Upper lobe of right lung (tissue), 1 donor: ENCODE measurements around the gene ATXN1L. TPM values are rescaled to one million over a fixed set of nuclear protein-coding genes. Genes with fewer than 3 reads are reported as not detected.
"Not testable (repeated sequence)": the region's sequence is repeated elsewhere in the genome, so short reads cannot be mapped to it uniquely, and the experiment has no call there.

Source experiments
- ATAC-seq: fragments of 200-7000 bp; cut with Tn5 transposase; one replicate; pipeline ENCODE4 v1.9.1; 2020; ENCODE audit warnings: mild to moderate bottlenecking, moderate library complexity
- DNase-seq: peaks from one replicate; pipeline ENCODE4 v3.0.0-alpha.2; 2020
- H3K27ac ChIP-seq: fragments of 200-600 bp; one replicate; pipeline ENCODE4 v1.8.0; 2022
- H3K27me3 ChIP-seq: fragments of 200-600 bp; one replicate; pipeline ENCODE4 v1.8.0; 2022; ENCODE audit warnings: mild to moderate bottlenecking
- H3K36me3 ChIP-seq: fragments of 200-600 bp; one replicate; pipeline ENCODE4 v1.8.0; 2022
- H3K4me1 ChIP-seq: fragments of 200-600 bp; one replicate; pipeline ENCODE4 v1.8.0; 2022
- H3K4me3 ChIP-seq: fragments of 200-600 bp; one replicate; pipeline ENCODE4 v1.8.0; 2022; ENCODE audit warnings: mild to moderate bottlenecking
- H3K9me3 ChIP-seq: fragments of 200-600 bp; one replicate; pipeline ENCODE4 v1.8.0; 2022
- CTCF ChIP-seq: fragments of 200-600 bp; IDR thresholded peaks from one replicate; pipeline ENCODE4 v1.8.0; 2022; ENCODE audit warnings: antibody characterized with exemption
- intact Hi-C: fragments of 100-400 bp; cut with DNase I; formaldehyde crosslinking; loops from one replicate; pipeline ENCODE4 v1.11.0; 2022
- total RNA-seq: library from RNA; stranded (reverse); fragmentation: NEBNext Ultra II Directional; extraction: Animal tissue kit (Norgen Biotek cat#: 25700); gene quantifications from one replicate; pipeline ENCODE4 v1.2.1, GENCODE V29; 2021
- donor health status: DM: no; HTN: yes; CAD: no; lungs with severe emphysema.

ATXN1L gene
- total RNA-seq, 1 donor from 2014 or later: 32.2 TPM

GRCh38 chr16:71855937-71856662 lies 10.3 kb downstream of the ATXN1L start:
- intact Hi-C loops: no loop called here
- Histone ChIP-seq H3K27me3 (no peaks in the 10 kb centered on the region), H3K4me3 (no peak overlapping the region), H3K4me1 (peaks cover 6% of the 10 kb centered on the region), H3K9me3 (no peaks in the 10 kb centered on the region), H3K36me3 (peaks cover 59% of the 10 kb centered on the region), H3K27ac (no peak overlapping the region)
- ATAC-seq: no peak
- TF ChIP-seq CTCF: no peak
- no peak for DNase-seq

DNA sequence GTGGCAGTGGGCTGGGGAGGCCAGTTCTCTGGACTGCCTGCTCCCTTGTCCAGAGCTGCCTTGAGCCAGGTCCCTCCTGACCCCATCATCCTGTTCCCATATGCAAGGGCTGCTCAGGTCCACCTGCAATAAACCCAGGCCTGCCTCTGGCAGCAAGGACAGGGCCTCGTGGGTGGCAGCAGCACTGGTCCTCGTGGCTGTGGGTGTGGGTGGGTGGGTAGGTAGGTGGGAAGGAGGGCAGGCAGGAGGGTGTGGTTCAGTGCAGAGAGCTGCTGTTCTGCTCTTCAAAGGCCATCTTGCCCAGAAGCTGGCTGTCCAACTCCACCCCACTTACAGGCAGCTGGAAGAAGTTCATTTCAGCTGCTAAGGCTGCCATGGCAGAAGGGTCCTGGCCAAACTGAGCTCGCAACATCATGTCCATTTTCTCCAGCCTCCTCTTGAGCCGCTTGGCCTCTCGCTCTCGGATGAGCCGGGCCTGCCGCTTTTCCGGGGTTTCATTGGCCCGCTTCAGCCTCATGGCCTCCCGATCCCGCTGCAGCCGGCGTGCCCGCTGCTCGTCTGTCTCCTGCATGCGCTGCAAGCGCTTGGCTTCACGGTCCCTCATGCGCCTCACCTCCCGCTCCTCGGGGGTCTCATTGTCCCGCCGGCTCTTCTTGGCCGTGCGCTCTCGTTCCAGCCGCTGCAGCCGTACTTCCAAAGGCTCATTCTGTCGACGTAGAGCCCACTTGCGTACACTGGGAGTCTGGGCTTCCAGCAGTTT lies 14.2 kb downstream of the ATXN1L start:
- intact Hi-C loops: no loop called here
- Histone ChIP-seq H3K36me3 (peaks cover 66% of the 10 kb centered on the region), H3K27me3 (no peaks in the 10 kb centered on the region), H3K27ac (no peak overlapping the region), H3K4me3 (no peak overlapping the region), H3K9me3 (no peaks in the 10 kb centered on the region), H3K4me1 (peaks cover 6% of the 10 kb centered on the region)
- DNase-seq: no peak
- ATAC-seq: no peak
- no peak for TF ChIP-seq CTCF

DNA sequence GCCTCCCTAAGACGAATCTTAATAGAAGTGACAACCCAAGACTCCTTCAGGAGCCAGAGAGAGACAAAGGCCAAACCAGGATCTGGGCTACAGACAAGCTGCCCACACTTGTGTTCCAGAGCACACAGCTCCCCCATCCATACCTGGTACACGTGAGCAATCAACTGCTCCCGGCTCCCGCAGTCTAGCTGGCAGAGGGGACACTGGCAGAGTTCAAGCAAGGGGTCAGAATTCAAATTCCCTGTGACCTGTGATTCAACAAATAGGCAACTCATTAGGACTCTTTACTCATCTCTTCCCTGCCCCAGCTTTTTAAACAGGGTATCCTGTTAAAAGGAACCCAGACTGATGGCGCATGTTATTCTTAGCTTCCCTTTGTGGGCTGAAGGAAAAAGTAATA lies 18.2 kb downstream of the ATXN1L start:
- ATAC-seq (no peak), DNase-seq (no peak)
- H3K4me3 ChIP-seq: no peak overlapping the region
- H3K9me3 ChIP-seq: no peaks in the 10 kb centered on the region
- peaks cover 4% of the 10 kb centered on the region for H3K4me1 ChIP-seq
- no peaks in the 10 kb centered on the region for H3K27me3 ChIP-seq
- H3K36me3 ChIP-seq: peaks cover 81% of the 10 kb centered on the region
- no peak for TF ChIP-seq CTCF
- intact Hi-C loops: no loop called here
- no peak overlapping the region for H3K27ac ChIP-seq

- intact Hi-C loops: no loop called here
- H3K36me3 ChIP-seq: peaks cover 68% of the 10 kb centered on the region
- ATAC-seq: no peak
Observed at GRCh38 chr16:71865173-71865863, 19.5 kb downstream of the ATXN1L start.

GRCh38 chr16:71867175-71867574 lies 21.4 kb downstream of the ATXN1L start:
- ATAC-seq, DNase-seq, H3K27ac ChIP-seq, intact Hi-C loops, H3K27me3 ChIP-seq, H3K4me1 ChIP-seq, H3K4me3 ChIP-seq, H3K9me3 ChIP-seq: not testable (repeated sequence)
- peaks cover 53% of the 10 kb centered on the region for H3K36me3 ChIP-seq

More at GRCh38 chr16:71865173-71865863, 19.5 kb downstream of the ATXN1L start:
- Histone ChIP-seq H3K9me3 (no peaks in the 10 kb centered on the region), H3K4me1 (no peaks in the 10 kb centered on the region), H3K27me3 (no peaks in the 10 kb centered on the region), H3K27ac (no peak overlapping the region), H3K4me3 (no peak overlapping the region)
- no peak for TF ChIP-seq CTCF
- DNase-seq: no peak

GRCh38 chr16:71867939-71868338 lies 22.2 kb downstream of the ATXN1L start:
- H3K36me3 ChIP-seq: peaks cover 45% of the 10 kb centered on the region
- intact Hi-C loops: no loop called here
- H3K4me1 ChIP-seq: no peaks in the 10 kb centered on the region
- no peaks in the 10 kb centered on the region for H3K9me3 ChIP-seq
- no peak for TF ChIP-seq CTCF
- no peak overlapping the region for H3K27ac ChIP-seq
- H3K27me3 ChIP-seq: no peaks in the 10 kb centered on the region
- DNase-seq: no peak
- no peak for ATAC-seq
- H3K4me3 ChIP-seq: no peak overlapping the region
